GM10266 (cell line): ENCODE data around the gene PRIMA1.
A peak's percentile ranks its signal among the peaks of the same experiment; 100 is the strongest.

ENCODE experiments used
- DNase-seq: peaks from one replicate; pipeline ENCODE4 v3.0.0; 2012; ENCODE audit errors: extremely low spot score
- TF ChIP-seq, protein P1 (sequence below): IDR thresholded peaks from 2 replicates; pipeline ENCODE4 v1.5.1; 2012; ENCODE audit warnings: mild to moderate bottlenecking, low read depth; ENCODE audit not compliant: control insufficient read depth, insufficient read depth; ENCODE audit errors: missing control alignments

Gene PRIMA1

DNA sequence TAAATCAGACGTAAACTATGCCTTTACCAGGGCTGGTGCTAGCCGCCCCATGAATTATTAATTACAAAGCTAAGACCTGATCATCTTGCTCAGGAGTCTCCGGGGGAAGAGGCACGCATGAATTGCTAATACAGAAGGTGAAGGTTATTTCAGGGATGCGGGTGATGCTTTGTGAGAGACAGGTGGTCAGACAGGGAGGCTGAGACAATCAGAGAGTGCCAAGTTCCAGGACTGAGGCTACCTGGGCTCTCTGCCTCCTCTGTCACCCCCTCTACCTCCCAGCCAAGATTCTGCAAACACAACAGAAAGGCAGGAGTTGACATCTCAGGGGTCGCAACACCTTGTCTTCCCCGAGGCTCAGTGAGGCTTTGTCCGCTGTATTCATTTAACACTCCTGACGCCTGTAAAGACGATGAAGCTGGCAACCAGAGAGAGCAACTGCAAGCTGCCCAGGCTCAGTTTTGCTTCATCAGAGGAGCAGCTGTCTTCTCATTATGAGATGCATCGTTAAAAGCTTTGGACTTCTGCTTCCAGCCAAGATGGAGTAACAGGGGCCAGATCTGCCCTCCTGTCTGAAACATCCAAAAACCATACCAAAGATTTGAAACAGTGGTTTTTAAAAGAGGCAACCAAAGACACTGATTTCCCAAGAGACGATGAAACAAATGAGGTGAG, 46.6 kb downstream of the PRIMA1 start:
- DNase-seq = no peak
- TF ChIP-seq, protein P1, sequence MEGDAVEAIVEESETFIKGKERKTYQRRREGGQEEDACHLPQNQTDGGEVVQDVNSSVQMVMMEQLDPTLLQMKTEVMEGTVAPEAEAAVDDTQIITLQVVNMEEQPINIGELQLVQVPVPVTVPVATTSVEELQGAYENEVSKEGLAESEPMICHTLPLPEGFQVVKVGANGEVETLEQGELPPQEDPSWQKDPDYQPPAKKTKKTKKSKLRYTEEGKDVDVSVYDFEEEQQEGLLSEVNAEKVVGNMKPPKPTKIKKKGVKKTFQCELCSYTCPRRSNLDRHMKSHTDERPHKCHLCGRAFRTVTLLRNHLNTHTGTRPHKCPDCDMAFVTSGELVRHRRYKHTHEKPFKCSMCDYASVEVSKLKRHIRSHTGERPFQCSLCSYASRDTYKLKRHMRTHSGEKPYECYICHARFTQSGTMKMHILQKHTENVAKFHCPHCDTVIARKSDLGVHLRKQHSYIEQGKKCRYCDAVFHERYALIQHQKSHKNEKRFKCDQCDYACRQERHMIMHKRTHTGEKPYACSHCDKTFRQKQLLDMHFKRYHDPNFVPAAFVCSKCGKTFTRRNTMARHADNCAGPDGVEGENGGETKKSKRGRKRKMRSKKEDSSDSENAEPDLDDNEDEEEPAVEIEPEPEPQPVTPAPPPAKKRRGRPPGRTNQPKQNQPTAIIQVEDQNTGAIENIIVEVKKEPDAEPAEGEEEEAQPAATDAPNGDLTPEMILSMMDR = no peak

DNA sequence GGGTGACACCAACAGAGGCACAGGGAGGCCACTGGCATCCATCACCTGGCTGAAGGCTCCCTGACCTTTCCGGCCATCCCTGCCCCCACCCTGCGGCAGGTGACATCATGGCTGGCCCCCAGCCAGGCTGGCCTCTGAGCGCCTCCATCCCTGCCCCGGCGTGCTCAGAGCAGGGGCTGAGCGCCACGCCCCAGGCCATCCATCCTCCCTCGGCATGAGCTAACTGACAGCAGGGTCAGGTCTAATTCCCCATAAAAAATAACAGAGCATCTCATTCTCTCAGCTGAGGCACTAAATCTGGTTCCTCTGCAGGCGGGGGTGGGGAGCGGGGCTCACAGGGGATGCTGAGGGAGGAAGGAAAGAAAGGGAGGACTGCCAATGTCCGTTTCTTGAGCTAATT, 50.7 kb downstream of the PRIMA1 start:
- TF ChIP-seq, protein P1 = no peak
- no peak for DNase-seq

DNA sequence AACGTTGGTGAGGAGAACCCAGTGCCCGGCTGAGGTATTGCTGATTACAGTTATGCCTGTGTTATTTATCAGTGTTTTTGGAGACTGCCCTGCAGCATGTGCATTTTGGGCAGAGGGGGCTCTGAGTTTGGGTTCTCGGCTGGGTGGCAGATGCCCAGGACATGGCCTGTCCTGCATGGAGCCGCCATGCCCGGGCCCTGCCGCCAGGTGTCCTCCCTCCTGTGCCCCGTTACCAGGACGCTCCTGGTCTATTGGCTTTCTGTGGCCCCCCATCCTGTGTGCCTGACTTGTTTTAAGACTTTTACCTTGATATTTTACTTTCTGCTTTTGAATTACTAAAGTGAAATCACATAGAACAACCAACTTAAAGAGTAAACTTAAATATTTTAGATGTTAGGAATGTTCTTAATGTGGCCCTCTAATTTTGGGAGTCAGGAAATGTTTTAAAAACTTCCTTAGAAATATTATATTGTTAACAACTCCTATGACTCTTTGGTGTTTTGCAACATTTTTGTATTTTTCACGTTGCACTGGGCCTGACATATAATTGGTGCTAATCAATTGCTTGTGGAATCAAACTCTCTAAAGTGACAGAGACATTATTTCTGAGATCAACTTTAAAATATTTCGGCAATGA, 51.8 kb downstream of the PRIMA1 start:
- TF ChIP-seq, protein P1 = peak; percentile 45
- peak; percentile 58 for DNase-seq

DNA sequence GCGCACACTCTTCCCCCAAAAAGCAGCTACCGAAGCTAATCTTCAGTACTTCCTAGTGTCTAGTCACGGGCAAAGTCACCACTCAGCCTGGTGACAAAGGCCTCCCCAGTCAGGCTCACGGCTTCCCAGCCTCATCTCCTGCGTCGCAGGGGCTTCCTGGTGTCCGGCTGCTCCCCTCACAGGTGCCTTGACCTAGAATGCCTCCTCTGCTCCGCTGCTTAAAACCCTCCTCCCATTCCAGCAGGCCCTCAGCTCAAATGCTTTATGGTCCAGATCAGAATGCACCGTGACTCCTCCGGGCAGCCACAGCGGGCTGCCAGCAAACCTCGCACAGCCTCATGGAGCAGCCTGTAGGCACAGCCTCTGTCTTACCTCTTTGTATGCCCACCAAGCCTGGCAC, 53.1 kb downstream of the PRIMA1 start:
- TF ChIP-seq, protein P1 = no peak
- DNase-seq = no peak

DNA sequence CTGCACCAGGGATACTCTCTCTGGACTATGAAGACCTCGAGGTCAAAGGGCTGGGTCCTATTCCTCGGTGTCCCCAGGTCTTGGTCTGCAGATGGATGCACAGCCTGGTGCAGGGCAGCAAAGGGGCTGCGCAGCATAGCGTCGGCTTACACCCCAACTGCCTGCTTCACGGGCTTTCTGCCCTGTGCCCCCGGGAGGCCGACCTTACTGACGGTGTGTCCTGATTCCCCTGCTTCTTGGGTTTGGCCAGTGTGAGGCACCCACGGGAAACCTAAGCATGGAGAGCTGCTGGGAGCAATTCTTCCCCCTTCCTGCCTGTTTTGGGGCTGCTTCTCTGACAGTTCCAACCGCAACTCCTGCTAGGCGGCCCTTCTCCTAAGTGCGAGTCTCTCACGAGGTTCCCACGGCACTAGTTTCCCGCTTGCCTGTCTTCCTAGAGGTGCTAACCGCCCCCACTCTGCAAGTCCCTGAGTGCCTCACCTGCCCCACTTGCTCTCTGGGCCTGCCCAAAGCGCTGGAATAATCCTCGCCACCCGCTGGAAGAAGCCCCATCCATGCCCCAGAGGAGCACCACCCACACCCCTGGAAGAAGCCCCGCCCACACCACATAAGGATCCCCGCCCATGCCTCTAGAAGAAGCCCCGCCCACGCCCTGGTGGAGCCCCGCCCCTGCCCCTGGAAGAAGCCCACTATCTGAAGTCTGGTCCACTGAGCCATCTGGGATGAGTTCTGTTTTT, 54.0 kb downstream of the PRIMA1 start:
- TF ChIP-seq, protein P1 = no peak
- DNase-seq = peak; percentile 28

DNA sequence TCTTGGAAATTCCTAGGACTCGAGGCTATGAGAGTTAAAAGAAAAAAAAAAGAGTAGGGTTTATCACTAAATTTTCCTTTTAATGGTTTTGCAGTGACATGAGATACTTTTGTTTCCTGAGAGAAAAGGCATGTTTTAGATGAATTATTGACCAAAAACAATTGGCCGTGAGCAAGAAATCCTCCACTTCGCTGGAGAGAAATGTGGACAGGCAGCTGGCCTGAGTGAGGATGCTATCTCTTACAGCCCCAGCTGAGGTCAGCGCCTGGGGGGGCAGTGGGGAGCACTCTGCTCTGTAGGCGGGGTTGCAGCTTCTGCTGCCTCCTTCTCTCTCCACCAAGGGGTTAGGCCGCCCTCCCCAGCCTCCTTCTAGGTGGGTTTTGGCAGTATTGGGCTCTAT, 54.7 kb downstream of the PRIMA1 start:
- TF ChIP-seq, protein P1 = no peak
- DNase-seq = no peak

DNA sequence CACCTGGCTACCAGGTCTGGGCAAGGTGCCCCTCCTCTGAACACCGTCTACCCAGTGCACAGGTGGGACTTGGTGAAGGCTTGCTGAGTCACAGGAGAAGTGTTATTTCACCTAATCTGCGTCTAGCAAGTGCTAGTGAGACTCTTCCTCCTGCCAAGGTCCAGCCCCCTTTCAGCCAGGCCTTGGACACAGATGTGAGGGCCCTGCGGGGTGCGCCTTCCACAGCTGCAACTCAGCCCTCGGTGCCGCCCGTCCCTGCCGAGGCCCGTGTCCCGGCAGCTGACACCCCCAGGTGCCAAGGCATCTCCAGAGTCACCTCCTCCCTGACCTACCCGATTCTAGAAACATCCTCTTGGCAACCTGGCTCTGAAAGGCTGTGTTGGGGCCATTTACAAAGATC, 55.1 kb downstream of the PRIMA1 start:
- TF ChIP-seq, protein P1 = no peak
- DNase-seq = no peak
